ENCODE results near the gene MRPL43.

DNA sequence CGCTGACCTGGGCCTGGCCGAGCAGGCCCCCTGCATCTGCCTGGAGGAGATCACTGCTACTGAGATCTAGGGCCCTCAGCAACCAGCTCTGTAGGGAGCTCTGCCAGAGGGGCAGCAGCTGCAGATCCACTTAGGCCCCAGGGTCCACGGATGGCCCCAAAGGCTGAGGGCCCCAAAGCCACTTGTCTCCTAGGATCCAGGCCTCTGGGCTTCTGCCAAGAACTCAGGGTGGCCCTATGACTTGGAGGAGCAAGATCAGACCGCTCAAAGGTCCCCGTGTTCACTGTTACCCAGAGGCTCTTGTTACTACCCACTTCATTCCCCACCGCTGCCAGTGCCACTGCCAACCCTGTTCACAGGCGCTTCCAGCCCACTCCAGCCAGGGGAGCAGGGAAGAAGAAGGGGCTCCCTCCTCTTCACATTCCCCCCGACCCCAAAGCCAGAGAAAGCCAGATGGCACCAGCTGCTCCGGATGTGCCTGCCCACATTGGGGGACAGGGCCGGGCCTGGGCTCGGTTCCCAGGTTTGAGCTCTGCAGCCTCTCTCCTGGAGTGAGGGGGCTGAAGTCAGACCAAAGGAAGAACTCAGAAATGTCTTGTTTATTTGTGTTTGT lies 19.9 kb upstream of the MRPL43 start:
- TF ChIP-seq, protein P1, sequence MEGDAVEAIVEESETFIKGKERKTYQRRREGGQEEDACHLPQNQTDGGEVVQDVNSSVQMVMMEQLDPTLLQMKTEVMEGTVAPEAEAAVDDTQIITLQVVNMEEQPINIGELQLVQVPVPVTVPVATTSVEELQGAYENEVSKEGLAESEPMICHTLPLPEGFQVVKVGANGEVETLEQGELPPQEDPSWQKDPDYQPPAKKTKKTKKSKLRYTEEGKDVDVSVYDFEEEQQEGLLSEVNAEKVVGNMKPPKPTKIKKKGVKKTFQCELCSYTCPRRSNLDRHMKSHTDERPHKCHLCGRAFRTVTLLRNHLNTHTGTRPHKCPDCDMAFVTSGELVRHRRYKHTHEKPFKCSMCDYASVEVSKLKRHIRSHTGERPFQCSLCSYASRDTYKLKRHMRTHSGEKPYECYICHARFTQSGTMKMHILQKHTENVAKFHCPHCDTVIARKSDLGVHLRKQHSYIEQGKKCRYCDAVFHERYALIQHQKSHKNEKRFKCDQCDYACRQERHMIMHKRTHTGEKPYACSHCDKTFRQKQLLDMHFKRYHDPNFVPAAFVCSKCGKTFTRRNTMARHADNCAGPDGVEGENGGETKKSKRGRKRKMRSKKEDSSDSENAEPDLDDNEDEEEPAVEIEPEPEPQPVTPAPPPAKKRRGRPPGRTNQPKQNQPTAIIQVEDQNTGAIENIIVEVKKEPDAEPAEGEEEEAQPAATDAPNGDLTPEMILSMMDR (IDR thresholded peaks at IDR 0.05): no peak
- no peak for TF ChIP-seq ZFX (IDR thresholded peaks at IDR 0.05; ENCODE audit: borderline replicate concordance)
